Adrenal gland (tissue), 5 donors: ENCODE data around the gene SMG6.

Experiments
- POLR2A ChIP-seq, 2 donors: fragments of 450-650 bp; IDR thresholded peaks; one replicate each; pipeline ENCODE4 v1.6.1; 2017; ENCODE audit warnings: antibody characterized with exemption in 2 of 2, mild to moderate bottlenecking in 2 of 2, moderate library complexity in 1 of 2
- TF ChIP-seq, protein P1 (sequence below), 6 experiments: fragments of 450-650 bp in 4 of 6; fragments of 200-600 bp in 2 of 6; sonication (generic) in 1 of 6; IDR thresholded peaks; 1 replicate in 5 of 6; 2 replicates in 1 of 6; pipeline versions ENCODE4 v1.5.1 to v1.8.0; 2016 to 2021; ENCODE audit warnings: antibody characterized with exemption in 6 of 6, mild to moderate bottlenecking in 2 of 6, moderate library complexity in 1 of 6
- donor health status: DM: no; HTN: no; CAD: no.

DNA sequence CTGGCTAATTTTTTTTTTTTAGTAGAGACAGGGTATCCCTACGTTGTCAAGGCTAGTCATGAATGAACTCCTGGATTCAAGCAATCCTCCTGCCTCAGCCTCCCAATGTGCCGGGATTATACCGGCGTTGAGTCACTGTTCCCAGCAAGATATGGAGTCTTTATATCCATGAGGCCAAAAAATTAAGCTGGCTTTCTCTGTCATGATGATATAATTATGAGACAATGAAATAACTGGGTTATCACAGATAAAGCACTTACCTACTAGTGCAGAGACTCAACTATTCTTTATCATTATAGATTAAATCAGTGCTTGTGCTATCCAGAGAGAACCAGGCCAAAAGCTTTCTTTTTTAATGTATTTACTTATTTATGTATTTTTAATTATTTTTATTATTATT is 36.2 kb downstream of the SMG6 start:
- TF ChIP-seq, protein P1, sequence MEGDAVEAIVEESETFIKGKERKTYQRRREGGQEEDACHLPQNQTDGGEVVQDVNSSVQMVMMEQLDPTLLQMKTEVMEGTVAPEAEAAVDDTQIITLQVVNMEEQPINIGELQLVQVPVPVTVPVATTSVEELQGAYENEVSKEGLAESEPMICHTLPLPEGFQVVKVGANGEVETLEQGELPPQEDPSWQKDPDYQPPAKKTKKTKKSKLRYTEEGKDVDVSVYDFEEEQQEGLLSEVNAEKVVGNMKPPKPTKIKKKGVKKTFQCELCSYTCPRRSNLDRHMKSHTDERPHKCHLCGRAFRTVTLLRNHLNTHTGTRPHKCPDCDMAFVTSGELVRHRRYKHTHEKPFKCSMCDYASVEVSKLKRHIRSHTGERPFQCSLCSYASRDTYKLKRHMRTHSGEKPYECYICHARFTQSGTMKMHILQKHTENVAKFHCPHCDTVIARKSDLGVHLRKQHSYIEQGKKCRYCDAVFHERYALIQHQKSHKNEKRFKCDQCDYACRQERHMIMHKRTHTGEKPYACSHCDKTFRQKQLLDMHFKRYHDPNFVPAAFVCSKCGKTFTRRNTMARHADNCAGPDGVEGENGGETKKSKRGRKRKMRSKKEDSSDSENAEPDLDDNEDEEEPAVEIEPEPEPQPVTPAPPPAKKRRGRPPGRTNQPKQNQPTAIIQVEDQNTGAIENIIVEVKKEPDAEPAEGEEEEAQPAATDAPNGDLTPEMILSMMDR (IDR thresholded peaks at IDR 0.05): no peak
- no peak for TF ChIP-seq POLR2A (IDR thresholded peaks at IDR 0.05)
